SK-N-MC (cell line): ENCODE data around the gene ARHGEF33.

Source experiments
- EZH2 ChIP-seq: fragments of 200-600 bp; sonication (generic); IDR thresholded peaks from one replicate; pipeline ENCODE4 v1.6.1; 2017; ENCODE audit warnings: antibody characterized with exemption
- FOXP2 ChIP-seq: optimal IDR thresholded peaks from 2 replicates; pipeline ENCODE3; 2011; ENCODE audit warnings: mild to moderate bottlenecking, moderate library complexity; ENCODE audit not compliant: insufficient read depth; ENCODE audit errors: extremely low read length, control extremely low read depth
- POLR2AphosphoS5 ChIP-seq: IDR thresholded peaks from 2 replicates; pipeline ENCODE4 v1.6.1; 2012; ENCODE audit warnings: mild to moderate bottlenecking, low read depth, low read length, borderline replicate concordance

DNA sequence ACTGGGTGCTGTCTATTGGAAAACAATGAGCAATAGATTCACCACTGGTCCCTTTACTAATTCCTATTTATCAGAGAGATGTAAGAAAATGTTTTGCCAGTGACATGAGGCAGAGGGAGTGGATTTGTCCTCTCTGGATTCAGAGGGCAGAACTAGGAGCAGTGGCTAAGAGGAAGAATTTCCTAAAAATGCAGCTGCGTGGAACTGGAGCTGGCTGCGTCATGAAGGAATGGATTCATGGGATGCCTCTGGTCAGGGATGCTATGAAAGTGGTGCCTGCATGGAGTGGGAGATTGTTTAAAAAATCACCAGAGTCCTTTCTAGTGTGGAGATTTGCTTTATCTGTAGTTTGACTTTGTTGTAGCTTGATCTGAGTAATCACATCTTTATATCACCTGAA lies 78.3 kb downstream of the ARHGEF33 start:
- TF ChIP-seq EZH2 = no peak
- no peak for TF ChIP-seq POLR2AphosphoS5
- no peak for TF ChIP-seq FOXP2
